NCI-H1694 treated with DMSO at 0.1 percent for 48 hours (cell line): ENCODE data around the gene GSTT2.

ENCODE experiments used
- DNase-seq: peaks from one replicate; lab custom pipeline; 2025; lab: John Stamatoyannopoulos, UW

Gene GSTT2

DNA sequence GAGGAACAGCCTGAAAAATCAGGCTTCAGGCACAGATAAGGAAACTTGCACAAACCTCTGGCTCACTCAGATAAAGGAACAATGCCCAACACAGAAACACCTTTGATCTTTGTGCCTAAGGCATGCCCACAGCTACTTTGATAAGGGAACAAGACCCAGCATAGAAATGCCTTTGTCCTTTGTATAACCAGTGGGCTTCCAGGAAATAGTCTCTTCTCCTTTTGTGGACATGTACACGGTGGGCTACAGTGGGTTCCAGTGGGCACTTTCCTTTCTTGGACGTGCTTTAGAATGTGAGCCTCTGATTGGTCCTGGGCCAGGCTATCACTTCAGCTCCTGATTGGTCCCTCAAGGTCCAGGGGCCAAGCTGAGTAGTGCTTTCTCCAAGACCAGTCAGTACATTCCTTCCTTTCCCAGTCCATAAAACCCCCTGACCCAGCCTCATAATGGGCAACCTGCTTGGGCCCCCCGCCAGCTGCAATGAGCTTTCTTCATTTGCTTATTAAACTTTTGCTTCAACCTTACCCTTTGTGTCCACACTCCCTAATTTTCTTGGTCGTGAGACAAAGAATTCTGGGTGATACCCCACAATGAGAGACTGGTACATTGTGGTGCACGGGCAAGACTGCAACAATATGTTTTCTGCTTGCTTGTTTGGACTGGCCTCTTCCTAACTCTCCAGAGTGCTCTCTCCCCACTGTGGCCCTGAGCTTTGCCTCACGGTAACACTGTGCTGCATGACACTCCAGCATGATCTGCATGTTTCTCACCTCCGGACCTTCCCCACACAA is 29.5 kb downstream of the GSTT2 start:
- DNase-seq, result no peak

DNA sequence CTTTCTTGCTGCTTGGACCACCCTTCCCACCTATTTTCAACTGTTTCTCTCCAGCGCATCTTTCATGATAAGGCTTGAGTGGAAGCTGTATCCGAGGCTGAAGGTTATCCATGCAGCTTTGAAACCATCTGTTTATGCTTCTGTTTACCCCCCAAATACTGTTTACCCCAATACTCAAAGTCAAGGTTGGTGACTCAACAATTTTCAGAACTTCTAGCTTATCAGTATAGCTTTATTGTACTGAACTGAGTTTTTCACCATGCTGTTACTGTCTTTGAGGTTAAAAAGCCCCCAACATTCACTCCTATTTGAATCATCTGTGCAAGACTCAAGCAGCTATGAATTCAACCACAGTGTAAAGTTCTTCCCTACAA is 30.1 kb downstream of the GSTT2 start:
- DNase-seq, result no peak

DNA sequence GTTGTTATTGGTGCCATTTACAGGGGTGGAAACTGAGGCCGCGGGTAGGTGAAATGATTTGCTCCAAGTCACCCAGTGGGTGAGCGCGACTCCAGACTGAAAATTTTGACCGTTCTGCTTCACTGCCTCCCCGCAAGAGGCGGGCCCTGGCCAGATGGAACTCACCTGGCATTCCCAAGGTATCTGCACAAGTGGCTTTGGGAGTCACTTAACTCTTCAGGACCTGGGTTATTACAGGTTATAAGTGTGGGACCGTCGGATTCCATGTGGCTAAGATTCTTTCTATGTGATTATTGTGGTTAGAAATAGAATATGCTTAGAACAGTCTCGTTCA is 31.8 kb downstream of the GSTT2 start:
- DNase-seq, result no peak

DNA sequence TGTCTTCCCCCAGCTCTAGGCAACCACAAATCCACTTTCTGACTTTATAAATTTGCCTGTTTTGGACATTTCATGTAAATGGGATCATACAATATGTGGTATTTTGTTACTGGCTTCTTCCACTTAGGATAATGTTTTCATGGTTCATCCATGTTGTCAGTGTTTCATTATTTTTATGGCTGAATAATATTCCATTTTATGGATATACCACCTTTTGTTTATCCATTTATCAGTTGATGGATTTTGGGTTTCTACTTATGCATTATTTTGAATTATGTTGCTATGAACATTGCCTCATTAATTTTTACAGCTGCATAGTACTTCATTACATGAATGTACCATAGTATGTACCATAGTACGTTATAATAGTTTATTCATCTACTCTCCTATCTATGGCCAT is 36.2 kb downstream of the GSTT2 start:
- no peak for DNase-seq

DNA sequence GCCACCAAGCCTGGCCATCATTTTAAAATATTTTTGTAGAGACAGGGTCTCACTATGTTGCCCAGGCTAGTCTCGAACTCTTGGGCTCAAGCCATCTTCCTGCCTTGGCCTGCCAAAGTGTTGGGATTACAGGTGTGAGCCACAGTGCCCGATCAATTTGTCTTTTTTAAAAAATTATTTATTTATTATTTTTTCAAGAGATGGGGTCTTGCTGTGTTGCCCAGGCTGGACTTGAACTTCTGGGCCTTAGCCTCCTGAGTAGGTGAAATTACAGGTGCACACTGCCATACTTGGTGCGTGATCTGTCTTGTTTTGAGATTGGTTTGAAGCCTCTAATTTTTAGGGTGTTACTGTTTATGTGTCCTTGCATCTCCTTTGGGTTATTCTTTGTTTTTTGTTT is 41.4 kb downstream of the GSTT2 start:
- DNase-seq, result no peak

DNA sequence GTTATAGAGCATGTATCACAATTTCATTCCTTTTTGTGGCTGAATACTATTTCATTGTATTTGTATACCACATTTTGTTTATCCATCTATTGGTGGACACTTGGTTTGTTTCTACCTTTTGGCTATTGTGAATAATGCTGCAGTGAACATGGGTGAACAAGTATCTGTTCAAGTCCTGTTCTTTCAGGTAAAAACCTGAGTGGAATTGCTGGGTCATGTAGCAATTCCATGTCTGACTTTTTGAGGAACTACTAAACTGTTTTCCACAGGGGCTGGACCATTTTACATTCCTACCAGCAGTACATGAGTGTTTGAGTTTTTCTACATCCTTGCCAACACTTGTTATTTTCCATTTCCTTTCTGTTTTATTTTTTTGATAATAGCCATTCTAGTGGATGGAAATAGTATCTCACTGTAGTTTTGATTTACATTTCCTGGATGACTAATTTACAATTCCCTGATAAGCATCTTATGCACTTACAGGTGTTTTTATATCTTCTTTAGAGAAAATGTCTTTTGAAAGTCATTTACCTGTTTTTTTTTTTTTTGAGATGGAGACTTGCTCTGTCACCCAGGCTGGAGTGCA is 43.4 kb downstream of the GSTT2 start:
- no peak for DNase-seq

DNA sequence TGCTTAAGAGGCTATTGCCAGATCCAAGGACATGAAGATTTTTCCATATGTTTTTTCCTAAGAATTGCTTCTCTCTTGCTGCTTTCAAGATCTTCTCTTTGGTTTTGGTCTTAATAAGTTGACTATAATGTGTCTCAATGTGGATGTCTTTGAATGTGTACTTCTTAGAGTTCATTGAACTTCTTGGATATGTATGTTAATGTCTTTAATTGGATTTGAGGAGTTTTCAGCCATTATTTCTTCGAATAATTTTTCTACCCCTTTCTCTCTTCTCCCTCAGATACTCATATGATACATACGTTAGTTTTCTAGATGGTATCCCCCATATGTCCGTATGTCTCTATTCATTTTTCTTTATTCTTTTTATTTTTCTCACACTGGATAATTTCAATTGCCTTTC is 44.4 kb downstream of the GSTT2 start:
- DNase-seq, result no peak

DNA sequence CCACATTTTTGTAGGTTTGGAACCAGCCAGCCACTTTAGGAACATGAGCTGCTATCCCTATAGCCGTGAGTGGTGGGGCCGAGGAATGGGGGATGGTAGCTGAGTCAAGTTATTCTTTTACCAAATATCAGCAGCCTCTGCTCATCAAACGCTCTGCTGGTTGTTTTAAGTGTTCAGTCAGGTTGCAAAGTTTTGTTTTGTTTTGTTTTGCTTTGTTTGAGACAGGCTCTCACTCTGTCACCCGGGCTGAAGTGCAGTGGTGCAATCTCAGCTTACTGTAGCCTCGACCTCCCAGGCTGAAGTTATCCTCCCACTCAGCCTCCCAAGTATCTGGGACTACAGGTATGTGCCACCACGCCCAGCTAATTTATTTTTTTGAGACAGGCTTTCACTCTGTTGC is 45.5 kb downstream of the GSTT2 start:
- no peak for DNase-seq

DNA sequence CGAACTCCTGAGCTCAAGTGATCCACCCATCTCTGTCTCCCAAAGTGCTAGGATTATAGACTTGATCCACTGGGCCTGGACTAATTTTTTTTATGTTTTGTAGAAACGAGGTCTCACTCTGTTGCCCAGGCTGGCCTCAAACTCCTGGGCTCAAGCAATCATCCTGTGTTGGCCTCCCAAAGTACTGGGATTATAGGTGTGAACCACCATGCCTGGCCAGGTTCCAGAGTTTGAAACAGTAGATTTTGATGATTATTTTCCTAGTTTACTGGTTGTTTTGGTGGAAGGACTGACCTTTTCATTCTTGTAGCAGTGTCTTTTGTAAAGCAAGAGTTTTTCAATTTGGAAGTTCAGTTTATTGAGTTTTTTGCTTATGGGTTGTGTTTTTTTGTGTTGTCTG is 46.1 kb downstream of the GSTT2 start:
- DNase-seq, result no peak

DNA sequence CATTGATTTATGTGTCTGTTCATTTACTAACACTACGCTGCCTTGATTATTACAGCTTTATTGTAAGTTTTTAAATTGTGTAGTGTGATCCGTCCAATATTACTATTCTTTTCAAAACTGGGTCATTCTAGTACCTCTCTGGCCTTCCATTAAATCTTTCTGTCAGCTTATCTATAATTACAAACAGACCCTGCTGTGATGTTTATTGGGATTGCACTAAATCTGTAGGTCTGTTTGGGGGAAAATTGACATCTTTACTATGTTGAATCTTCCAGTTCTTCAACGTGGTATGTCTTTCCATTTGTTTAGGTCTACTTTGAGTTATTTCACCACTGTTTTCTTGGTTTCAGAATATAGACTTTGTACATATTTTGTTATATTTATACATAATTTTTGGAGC is 46.8 kb downstream of the GSTT2 start:
- no peak for DNase-seq

DNA sequence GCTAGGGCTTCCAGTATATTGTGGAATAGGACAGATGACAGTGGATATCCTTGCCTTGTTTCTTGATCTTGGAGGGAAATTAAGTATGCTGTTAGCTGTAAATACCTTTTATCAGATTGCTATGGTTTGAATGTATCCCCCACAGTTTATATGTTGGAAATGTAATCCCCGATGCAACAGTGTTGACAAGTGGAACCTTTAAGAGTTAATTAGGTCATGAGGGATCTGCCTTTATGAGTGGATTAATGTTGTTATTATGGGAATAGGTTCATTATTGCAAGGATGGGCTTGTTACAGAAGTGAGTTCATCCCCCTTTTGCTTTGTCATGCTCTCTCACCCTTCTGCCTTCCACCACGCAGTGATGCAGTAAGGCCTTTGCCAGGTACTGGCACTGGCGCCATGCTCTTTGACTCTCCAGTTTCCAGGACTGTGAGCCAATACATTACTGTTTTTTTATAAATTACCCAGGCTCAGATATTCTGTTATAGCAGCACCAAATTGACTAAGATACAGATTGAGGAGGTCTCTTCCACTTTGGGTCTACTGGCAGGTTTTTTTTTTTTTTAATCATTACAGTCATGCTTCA is 47.5 kb downstream of the GSTT2 start:
- no peak for DNase-seq

DNA sequence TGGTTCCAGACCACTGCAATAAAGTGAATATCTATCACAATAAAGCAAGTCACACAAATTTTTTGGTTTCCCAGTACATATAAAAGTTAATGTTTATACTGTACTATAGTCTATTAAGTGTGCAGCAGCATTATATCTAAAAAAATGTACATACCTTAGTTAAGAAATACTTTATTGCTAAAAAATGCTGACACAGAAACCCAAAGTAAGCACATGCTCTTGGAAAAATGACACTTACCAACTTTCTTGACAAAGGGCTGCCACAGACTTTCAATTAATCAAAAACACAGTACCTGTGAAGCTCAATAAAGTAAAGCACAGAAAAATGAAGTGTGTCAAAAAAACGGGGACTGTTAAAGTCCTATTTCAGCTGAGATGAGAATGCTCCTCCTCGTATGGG is 48.1 kb downstream of the GSTT2 start:
- no peak for DNase-seq

DNA sequence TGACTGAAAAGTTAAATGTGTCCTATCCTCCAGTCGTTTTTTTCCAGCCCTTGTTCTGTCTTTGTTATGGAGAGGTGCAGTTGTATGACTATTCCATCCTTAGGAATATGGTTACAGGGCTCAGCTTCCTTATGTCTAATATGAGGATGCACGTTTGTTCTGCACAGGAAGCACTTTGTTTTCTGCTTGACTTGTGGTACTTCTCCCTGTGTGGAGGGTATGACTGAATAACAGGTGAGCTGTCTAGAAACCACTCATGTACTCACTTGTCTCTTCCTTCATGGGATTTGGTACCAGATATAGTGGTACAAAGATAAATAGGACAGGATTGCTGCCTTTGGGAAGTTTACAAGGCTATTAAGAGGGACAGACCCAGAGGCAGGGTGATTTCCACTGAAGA is 48.6 kb downstream of the GSTT2 start:
- DNase-seq, result no peak

DNA sequence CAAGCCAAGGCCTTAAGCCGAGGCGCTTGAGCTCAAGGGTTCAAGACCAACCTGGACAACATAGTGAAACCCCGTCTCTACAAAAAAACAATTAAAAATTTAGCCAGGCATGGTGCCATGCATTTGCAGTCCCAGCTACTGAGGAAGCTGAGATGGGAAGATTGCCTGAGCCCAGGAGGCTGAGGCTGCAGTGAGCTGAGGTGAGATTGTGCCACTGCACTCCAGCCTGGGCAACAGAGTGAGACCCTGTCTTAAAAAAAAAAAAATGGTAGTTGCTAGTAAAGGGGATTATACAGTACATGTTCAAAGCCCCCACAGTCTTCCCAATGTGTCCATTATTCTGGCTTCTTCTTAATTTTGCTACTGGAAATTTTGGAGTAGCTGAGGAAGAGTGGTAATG is 49.4 kb downstream of the GSTT2 start:
- DNase-seq, result no peak

DNA sequence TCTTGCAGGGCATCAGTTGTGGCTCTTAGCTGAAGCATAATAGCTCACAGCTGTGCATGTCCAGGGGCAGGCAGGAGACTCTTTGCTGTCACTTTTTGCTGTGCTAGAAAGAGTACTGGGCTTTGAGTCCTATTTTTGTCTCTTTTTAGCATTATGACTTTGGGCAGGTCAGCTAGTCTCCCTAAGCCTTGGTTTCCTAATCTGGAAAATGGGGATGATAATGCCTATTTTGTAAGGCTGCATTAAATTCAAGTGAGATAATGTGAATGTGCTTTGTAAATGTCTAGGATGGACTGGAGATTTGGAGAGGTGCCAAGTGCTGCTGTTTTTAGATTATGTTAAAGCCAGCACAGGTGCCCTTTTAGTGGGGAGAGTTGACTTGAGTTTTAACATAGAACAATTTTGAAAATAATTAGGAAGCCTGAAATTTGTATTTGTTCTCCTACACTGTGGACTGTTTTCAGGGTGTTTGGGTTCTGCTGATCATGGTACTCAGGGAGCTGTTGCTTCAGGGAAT is 50.3 kb downstream of the GSTT2 start:
- DNase-seq, result no peak
